Cerebellar nuclear complex (tissue), 1 donor: Measurements from ENCODE around the gene HPS3.

Experiments used
- DNase-seq, 2 experiments: peaks; one replicate each; lab custom pipeline; 2025; lab: John Stamatoyannopoulos, UW

HPS3 gene

DNA sequence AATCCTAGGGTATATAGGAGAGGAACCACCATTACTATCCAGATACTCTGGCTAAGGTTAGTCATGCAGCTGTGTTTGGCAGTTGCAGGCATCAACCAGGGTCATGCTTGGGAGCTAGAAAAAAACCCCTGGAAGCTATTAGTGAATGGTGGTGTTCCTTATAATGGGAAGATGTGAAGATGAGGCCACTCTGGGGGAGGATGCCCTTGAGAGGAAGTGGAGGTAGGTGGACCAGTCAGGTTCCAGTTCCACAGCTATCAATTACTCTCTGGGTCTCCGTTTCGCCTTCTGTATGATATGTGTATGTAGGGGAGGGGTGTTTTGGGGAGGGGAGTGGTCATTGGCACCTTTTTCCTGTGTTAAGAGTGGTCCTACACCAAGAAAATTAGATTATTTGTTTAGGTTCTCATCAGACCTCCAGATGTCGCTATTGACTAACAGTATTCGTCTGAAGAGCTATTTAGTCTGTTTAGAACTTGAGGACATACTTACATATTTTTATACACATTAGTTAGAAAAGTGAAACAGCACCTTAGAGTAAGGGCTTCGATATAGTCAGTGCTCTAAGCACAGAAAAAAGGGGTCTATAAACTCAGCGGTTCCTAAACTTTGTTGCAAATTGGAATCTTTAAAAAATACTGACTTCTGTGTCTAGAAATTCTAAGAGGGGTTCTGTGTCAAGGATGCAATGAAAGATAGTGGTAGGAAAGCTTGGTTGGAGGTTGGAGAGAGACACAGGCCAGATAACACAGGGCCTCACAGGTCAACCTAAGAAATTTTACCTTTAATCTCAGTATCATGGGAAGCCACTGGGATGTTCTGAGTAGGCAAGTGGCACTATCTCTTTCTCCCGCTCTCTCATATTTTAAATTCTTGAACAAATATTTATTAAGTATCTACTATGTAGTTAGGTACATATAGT lies 9.1 kb upstream of the HPS3 start:
- no peak for DNase-seq

DNA sequence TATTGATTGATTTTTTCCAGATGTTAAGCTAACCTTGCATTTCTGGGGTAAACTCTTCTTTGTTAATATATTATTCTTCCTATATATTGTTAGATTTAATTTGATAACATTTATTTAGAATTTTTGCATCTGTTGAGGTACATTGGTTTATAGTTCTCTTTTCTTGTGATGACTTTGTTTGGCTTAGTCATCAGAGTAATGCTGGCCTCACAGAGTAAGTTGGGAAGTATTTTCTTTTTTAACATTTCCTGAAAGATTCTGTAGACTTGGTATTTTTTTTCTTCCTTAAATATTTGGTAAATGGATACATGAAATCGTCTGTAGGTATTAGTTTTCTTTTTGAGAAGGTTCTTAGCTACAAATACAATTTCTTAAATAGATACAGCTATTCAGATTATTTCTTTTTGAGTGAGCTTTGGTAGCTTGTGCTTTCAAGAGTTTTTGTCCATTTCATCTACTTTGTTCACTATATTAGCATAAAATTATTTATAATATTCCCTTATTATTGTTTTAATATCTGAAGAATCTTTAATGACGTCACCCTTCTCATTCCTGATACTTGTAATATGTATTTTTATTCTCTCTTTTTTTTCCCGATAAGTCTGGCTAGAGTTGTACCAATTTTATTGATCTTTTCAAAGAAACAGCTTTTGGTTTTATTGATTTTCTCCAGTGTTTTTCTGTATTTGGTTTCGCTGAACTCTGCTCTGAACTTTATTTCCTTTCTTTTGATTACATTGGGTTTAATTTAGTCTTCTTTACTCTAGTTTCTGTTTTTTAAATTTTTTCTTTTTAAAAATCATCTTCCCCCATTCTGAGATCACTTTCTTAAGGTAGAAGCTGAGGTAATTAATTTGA lies 6.5 kb upstream of the HPS3 start:
- DNase-seq = no peak

DNA sequence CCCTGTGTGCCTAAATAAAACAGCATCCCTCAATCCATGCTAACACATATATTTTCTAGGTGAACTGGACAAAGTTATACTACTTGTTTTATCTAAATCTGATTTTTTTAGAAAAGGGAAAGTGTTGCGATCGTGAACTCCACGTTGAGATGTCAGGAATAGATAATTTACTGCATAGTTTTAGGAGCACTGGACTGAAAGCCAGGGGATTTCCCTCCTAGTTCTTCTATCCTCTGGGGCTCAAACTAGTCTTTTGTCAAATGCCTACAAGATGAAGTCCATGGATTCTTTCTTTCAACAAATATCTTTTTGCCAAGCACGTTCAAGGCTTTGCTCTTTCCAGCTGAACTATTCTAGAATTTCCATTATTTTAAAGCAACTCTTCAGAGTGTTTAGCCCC lies 617 bp upstream of the HPS3 start:
- DNase-seq = no peak

DNA sequence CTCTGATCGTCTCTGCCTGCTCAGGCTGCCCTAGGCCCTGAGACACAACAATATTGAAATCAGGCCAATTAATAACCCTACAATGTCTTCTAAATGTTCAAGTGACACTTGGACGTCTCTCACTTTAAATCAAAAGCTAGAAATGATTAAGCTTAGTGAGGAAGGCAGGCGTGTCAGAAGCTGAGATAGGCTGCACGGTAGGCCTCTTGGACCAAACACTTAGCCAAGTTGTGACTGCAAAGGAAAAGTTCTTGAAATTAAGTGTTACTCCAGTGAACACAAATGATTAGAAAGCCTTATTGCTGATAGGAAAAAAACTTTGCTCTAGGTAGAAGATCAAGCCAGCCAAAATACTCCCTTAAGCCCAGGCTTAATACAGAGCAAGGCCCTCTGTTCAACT lies 2.2 kb downstream of the HPS3 start:
- DNase-seq = no peak

DNA sequence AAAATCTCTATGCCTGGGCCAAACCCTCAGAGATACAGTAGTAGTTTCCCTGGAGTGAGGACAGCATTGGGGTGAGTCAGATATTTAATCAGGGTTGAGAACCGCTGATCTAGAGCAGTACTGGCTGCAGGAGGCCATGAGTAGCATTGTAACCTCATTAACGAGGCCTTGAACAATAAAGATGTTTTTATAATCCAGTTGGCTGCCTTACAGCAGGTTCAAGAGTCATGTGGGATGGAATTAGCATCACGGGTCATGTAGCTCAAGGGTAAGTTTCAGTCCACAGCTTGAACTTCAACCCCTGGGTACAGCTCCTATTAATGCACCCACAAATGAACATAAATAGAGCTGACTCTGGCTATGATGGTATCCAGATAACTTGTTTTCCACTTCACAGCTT lies 5.1 kb downstream of the HPS3 start:
- no peak for DNase-seq

DNA sequence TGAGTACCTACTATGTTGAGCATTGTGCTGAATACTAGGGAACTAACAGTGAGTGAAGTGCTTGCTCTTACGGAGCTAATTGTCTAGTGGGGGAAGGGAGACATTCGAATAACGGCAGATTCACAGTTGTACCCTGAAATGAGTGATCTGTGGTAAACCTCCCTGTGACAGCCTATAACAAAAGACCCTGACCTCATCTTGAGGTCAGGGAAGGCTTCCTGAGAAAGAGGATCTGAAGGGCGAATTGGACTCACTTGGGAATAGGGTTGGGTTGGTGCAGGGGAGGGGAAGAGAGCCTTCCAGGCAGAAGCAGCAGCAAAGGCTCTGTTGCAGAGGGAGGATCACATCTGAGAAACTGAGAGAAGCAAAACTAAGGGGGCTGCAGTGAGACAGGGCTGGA lies 13.2 kb downstream of the HPS3 start:
- DNase-seq = no peak

DNA sequence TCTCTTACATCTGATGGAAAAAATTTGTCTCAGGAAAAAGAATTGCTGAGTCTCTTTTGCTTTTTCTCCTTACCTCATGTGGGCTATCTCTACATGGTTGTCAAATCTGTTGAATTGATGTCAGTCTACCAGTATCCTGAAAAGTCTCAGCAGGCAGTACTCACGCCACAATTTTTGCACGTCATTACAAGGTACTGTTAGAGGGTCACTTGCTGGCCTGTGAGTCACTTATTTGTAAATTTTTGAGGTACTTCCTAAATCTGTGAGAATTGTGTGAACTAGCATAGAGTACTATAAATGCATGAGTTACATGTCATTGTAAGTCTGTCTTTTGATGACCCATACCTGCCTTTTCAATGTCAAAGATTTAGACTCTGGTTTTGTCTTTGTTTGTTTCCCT lies 15.9 kb downstream of the HPS3 start:
- no peak for DNase-seq

DNA sequence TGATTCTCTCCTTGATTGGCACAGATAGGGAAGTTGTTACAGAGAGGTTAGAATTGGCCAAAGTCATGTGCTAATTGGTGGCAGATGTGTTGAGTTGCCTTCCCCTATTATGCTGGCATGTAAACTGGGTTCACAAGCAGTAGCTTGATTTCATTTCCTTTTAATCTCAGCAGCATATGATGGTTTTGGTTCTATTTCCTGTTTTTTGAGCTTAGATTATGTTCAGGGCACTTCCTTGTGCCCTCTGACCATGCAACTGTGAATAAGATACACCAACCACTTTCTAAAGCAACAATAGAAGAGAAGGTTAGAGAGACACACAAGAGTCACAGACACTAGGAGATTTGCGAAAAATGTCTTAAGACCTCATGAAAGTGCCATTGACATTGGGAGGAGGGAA lies 16.5 kb downstream of the HPS3 start:
- no peak for DNase-seq

DNA sequence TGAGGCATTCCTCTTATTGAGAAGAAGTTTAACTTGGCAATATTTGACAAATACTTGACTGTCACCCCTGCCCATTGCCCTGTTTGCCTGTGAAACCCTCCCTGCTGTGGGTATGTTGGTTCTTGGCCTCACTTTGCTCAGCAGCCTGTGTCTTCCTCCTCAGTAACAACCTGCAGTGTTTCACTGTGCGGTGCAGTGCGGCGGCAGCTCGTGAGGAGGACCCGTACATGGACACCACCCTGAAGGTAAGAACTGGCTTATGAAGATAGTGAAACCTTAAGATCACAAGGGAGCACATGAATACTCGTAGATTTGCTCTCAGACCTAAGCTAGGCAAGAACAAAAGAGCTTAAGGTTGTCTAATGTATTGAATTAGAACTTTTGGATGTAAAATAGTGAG lies 21.0 kb downstream of the HPS3 start:
- DNase-seq = no peak

DNA sequence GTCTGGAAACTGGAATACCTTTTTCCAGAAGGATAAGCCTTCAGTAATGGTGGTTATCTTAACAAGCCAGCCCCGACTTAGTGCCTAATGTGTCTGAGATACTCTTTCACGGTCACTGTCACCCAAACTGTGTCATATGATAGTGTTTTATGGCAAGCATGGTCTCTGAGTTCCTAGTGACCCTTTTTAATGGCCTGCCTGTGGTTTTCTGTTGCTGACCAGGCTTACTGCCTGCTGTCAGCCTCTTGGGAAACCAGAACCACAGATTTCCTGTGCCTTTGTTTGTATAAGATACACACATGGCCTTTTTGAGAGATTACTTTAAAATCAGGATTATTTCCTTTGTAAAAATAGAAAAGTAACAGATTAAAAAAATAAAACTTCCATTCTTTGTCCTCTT lies 22.4 kb downstream of the HPS3 start:
- no peak for DNase-seq

DNA sequence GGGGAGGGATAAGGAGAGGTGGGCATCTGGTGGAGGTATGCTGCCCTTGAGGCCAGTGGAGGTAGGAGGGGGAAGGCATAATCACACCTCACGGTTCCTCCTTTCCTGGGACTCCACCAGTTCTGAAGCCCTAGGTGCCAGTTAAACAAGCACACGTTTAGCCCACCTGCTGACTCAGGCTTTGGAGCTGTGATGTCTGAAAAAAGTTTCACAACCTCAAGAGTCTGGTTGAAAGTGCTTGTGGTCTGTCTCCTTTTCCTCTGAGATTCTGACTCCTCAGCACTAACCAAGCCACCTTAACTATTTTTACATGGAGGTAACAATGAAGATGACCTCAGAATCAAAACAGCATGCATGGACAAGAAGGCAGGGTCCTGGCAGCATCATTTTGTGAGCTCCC lies 23.0 kb downstream of the HPS3 start:
- no peak for DNase-seq

DNA sequence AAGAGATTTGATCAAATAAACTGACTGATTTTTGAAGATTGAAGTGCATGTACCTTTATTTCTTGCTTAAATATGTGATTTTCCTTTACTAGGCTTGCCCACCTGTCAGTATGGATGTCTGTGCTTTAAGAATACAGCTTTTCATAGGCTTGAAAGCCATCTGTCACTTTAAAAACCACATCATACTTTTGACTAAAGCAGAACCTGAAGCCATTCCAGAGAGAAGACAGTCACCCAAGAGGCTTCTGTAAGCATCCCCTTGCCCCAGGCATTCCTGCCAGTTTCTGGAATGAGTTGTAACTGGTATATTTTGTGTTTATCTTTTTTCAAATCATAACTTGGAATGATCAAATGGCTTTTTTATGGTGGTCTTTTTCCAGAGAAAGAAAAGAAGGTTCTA lies 24.0 kb downstream of the HPS3 start:
- no peak for DNase-seq

DNA sequence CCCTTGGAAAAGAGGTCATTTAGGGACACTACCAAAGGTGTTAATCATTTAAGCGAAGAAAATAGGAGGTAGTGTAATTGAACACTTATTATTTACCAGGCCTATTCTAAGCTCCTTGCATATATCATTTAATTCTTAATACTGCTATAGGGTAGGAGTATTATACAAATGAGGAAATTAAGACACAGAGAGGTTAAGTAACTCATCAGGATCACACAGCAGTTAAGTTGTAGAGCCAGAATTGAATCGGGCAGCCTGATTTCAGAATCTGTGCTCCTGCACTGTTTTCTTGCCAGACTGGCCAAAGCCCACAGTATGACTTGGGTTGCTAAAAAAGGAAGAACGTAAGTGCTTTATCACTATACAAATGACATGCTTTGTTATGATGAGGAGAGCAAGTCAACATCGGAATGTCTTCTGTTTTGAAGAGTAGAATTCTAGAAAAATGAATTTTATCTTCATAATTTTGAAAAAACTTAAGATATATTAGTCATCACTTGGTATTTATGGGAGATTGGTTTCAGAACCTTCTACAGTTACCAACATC lies 31.4 kb downstream of the HPS3 start:
- DNase-seq = no peak

DNA sequence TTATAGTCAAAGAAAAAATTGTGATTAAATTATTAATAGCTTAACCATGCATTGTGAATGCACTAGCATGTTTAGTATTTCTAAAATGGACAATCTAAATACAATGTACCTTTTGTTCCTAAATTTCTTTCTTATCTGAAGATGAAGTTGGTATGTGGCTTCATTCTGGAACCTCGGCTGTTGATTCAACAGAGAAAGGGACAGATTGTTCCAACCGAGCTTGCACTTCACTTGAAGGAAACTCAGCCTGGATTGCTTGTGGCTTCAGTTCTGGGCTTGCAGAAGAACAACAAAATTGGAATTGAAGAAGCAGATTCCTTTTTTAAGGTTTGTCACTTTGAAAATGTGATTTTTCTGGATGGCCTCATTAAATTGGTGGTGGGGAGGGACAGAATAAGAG lies 32.6 kb downstream of the HPS3 start:
- DNase-seq = no peak

DNA sequence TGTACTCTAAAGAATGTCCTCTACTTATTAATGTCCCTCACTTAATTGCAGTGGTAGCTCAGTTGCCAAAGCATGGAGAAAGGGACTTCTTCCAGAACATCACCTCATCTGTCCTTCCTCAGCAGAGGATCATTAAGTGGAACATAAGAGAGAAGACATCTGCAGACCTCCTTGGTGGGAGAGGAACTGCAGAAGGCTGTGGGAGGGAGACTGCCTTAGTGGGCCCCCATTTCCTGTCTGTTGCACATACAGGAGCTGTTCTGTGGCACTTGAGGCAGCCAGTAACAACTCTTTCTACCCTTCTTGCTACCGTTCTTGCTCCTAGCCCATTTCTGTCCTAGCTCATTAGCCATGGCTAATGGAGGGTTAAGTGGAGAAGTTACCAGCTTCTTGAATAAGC lies 33.6 kb downstream of the HPS3 start:
- DNase-seq = no peak

DNA sequence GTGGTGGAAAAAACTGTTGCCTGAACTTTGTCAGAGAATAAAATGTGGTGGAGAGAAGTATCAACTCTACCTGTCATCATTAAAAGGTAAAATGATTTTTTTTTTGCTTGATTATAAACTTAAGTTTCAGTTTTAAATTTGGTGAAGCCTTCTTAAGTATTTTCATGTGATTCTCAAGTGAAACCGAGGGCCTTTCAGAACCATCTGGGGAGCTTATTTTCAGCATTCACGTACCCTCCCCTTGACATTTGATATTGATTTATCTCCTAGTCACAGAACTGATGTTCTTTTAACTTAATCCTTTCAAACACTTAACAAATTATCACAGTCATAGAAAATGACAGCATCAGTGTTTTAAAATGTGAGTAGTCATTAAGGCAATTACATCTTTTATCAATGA lies 38.5 kb downstream of the HPS3 start:
- no peak for DNase-seq

DNA sequence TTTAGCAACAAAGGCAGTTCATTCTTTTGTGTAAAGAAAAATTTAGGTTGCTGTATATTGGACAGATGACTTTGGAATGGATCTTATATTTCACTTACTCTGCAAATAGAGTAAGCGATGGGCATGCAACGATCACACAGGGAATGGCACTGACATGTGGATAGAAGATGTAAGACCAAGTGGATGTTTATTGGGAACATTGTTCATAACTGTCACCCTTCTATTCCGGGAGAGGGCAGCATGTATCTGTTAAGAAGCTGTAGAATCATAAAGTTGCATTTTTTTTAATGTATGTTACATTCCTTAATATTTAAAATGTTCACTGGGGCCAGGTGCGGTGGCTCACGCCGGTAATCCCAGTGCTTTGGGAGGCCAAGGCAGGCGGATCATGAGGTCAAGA lies 41.2 kb downstream of the HPS3 start:
- no peak for DNase-seq

DNA sequence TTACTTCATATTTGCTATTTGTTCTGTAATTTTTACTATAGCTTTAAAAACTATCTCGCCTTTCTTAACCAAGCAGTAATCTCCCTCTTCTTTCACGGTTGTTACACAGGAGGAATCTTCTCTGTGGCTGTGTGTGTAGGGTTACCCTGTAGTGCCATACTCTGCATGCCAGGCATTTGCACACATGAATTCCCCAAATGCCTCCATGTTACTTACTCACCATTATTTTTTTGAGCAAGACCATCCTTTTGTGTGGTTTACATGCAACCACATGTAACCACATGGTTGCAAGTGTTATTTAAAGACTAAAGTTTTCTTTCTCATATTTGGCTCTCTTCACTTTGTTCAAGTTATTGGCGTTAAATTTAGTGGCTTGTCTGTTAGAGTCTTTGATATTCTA lies 45.5 kb downstream of the HPS3 start:
- no peak for DNase-seq

DNA sequence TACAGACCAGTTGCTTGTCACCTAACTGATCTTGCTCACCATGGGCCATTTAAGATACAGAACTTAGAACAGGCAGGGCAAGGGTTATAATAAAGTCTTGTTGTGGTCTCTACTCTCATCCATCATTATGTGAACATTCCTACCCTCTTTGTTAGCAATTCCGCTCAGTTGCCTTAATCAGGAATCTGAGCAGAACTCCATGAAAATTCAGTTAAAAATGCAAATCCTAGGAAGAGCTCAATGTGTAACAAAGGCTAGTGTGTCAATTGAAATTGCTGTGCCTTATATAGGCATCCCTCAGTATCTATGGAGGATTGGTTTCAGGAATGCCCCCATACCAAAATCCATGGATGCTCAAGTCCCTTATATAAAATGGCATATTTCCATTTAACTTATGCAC lies 47.7 kb downstream of the HPS3 start:
- no peak for DNase-seq

DNA sequence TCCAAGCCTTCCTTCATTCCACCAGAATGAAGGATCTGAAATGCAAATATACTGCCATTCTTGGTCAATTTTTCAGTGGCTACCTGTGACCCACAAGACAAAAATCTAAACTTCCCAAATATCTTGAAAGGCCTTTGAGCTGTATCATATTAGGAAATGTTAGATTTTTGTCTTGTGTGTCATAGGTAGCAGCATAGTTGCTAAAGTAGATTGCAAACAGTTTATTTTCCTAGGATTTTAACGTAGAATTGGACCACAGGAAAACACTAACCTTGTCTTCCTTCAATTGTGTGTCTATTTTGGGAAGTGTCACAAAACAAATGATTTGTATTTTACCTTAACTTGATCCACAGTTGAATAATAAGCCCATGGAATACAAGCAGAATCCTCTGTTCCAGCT lies 49.8 kb downstream of the HPS3 start:
- no peak for DNase-seq

DNA sequence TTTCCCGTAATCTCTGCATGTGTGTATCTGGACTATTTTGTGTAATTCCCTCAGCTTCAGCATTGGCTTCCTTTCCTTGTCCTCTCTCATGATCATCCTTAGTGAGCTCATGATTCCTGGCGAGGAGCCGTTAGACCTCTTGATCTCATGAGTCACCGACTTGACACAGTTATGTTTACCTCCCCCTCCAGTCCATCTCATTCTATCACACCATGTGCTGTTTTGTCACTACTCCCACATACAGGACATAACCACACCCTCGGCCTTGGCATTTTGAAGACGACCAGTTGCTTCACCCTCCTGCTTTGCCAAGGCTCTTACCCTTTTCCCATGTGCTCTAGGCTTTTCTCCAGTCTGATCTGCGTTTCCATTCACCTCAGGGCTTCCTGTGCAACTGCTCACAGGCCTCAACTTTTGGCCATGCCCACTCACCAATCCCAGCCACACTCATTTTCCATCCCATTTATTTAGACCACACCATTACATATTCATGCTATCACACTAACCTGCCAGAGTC lies 50.7 kb downstream of the HPS3 start:
- no peak for DNase-seq

DNA sequence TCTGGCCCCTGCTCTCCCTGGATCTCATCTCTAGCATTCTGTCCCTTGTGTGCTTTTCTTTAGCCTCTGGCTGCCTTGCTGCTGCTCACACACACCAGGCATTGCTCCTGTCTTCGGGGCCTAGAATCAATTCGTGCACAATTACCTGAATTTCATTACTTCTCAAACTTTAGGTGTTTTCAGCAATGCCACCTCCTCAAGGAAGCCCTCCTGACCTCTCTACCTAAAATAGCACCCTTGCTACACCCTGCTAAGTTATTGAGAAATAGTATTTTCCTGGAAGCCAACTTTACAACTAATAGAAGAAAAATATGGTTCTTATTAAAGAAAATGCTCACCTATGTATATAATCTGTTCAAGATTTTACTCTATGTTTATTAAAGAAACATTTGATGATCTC lies 51.7 kb downstream of the HPS3 start:
- DNase-seq = no peak

DNA sequence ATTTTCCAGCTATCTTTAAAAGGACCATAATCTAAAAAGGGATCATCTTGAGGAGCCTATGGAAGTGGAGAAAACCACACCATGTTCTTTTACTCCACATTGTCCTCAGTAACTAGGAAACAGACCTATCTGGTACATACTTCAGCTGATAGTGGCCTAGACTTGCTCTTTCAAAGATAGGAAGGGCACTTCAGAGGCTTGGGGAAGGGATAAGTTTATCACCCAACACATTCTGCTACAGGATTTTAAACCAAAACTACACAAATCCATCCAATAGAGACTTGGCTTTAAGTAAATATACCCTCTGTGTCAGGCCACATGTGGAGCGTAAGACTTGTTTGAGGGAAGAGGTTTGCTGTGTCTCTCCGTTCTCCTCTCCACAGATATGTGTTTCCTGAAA lies 56.8 kb downstream of the HPS3 start:
- no peak for DNase-seq
